Measurements from ENCODE around the gene TMPRSS15.
A peak's percentile ranks its signal among the peaks of the same experiment; 100 is the strongest.

TMPRSS15 gene

DNA sequence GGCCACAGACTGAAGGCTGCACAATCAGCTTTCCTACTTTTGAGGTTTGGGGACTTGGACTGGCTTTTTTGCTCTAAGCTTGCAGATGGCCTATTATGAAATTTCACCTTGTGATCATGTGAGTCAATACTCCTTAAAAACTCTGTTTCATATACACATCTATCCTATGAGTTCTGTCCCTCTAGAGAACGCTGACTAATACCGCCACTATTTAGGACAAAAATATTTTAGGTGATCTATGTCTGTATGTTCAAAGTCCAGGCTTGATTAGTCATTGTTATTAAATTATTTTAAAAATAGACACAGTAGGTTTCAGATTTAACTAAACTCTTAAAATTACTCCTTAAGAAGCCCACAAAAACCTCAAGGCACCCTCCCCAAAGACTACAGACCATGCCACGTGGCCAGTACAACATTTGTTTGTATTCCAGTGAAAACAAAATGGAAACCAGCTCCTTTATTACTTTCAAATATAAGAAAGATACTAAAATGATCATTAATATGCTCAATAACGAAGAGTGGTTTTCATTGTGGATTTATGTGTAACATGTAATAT is 63.1 kb downstream of the TMPRSS15 start:
- no peak for DNase-seq

DNA sequence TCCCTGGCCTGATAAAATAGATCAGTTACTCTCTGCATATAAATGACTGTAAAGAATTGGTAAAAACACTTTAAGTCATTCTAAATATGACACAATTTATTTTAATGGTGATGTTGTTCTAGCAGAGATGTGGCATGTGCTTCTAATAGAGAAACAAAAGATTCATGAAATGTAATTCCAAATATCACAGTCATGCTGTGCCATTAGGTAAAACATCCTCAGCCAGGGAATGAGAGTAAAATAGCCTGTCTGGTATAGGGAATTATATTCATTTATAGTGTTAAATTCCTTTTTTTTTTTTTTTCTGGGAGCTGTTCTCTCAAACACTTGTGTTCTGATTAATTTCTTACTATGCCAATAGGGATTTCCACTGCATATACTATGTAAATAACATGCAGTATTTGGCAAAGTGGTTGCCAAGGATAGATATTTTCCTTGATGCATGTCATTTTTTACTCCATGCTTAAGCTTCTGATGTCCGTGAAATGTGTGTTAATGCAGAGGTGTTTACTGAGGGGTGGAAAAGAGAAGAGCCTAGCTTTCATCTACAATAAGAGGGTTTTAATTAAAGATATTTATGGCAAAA is 67.8 kb downstream of the TMPRSS15 start:
- no peak for DNase-seq

DNA sequence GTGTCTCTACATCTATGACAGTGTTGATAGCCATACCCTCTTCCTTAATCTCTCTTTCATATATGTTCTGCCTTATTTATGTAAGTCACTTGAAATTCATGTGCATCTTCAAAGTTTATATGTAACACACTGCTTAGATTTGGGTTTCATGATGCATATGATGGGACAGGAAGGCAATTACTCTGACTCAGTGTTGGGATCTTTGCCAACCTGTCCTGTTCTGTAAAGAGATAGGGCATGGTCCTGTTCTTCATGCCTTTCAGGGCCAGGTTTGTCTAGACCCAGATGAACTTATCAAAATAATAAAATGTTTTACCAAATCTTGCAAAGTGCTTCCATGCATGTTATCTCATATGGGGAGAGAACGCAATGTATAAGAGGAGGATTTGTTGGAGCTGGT is 69.5 kb downstream of the TMPRSS15 start:
- no peak for DNase-seq

DNA sequence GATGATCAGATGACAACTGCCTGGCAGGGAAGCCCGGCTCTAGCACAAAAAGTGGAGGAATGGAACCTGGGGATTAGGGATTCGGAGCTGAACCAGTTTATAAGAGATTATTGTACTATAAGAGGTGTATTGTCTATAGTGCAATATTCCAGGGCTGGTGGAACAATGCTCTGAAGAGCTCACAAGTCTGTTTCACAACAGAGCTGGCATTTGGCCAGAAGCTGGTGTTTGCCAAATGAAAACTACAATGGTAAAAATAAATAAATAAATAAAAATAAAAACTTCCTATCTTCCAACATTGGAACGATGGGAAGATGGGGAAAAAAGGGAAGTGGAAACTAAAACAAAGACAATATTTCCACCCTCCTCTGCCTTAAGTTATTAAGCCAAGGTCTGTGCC is 85.4 kb downstream of the TMPRSS15 start:
- no peak for DNase-seq

DNA sequence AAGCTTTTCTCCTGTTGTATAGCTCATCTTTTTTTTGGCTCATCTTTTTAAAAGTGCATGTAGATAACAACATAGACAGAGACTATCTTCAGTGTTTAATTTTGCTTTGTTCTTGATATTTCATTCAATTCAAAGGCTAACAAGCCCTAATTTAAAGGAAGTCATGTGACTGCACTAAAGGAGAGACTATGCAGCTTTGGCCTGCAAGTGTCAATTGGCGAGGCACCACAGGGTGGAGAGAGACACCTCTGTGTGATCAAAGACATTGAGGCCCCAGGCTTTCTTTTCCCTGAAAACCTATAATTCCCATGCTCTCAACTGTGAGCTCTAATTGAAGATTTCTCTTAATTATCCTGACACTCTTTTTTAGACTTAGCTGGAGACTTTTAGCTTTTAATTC is 105.4 kb downstream of the TMPRSS15 start:
- DNase-seq = no peak

DNA sequence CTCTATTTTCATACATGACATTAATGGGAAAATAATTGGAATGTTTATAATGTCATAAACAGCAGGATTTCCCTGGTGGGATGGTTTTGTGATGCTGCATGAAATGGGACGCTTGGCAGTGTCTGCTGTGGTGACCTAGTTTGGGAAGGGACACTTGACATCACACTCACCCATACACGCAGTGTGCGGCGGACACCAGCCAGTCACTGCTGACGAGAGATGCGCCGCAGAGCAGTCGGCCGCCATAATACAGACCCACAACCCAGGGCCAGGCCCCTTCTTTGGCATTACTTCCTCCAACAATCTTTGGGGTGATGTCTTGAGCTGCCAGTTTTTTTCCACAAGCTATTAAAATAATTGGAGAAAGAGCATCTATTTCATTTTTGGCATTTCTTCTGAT is 109.5 kb downstream of the TMPRSS15 start:
- DNase-seq = no peak

DNA sequence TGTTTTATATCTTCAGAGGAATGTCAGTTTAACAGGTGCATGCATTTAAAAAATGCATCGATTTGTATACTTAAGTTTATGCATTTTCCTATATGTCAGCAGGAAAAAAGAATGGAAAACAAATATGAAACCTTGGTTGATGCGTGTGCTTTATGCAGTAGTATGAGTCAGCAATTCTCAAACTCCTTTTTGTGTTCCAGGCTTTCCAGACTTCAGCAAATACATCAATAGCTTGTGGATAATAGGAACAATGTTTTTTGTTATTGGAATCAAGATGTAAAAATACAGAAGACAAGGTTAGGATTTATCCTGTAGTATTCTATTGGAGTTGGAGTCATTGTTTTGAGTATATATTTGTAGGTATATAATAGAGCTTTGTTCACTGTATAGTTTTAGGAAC is 113.7 kb downstream of the TMPRSS15 start:
- DNase-seq = no peak

DNA sequence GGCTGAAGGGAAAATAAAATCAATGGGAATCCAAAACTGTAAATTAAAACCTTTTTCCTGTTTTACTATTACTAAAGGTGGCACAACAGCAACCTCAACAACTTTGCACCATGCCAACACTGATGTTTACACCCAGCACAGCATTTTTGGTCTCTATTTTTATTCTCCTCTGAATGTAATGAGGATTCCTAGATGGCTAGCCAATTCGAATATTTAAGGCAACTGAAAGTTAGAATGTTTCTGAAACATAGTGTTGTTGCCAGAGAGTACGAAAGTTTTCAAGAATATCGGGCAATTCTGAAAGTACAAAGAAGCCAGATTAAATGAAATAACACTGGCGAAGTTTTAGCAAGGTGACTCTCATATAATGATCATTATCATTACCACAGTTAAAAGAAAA is 118.2 kb downstream of the TMPRSS15 start:
- no peak for DNase-seq

DNA sequence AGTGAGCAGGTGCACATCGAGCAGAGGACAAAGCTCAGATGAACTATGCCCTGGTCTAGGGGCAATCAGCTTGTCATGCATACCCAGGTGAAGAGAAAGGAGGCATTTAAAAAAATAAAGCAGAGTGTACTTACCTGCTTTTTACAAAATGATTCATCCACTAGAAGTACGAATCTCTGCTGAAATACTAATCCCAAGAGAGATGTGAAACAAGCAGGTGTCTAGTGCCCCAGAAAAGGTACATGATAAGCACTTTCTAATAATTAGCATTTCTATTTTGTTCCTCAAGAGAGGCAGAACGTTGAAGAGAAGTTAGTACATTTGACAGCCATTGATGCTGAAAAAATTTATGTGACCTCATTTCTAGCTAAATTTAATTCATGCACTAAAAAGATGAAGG is 127.8 kb downstream of the TMPRSS15 start:
- peak; percentile 85 for DNase-seq

DNA sequence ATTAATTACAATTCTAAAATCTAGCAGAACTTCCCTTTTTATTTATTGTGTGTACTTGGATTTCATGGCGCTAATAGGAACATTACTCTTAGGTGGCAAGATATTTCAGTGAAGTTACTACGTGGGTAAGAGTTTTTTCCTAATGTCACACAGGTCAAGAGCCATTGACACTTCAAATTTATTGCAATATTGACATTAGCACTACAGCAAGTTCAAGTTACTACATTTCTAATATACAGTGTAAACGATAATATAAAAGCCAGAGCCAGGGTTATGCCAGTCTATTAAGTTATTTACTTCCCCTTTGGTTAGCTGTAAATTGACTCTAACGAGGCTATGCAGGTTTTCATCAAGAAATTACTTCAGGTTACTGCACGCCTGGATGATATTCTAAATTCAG is 129.2 kb downstream of the TMPRSS15 start:
- DNase-seq = no peak

DNA sequence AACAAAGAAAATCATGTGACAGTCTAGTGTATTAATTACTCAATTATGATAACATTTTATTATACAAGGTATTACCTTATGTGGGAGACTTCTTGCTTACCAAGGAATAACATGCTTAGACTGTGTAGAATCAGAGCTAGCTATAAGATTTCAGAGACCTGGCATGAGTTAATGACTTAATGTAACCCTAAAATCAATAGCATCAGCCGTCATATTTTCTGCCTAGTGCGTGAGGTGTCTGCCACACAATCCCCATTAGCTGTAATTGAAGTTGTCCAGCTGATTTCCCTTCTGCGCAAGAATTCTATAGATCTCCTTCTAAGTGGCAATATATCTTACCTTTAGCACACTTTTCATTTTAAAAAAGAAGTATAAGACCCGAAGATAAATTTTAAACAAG is 130.2 kb downstream of the TMPRSS15 start:
- DNase-seq = no peak

DNA sequence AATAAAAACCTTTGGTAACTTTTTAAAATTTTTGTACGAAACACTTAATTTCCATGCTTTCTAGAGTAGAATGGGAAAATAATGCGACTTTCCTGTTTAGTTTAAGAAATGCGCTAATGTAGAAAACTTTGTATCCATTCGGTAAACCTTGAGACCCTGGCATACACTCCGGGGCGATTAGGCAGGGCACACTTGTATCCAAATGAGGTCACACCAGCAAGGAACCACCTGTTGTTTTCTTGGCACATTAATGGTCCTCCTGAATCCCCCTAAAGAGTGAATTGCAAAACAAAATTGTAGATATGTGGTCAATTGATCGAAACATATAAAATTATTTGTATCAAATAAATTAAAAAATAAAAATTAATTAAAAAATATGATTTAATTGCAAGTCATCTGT is 133.7 kb downstream of the TMPRSS15 start:
- DNase-seq = no peak

DNA sequence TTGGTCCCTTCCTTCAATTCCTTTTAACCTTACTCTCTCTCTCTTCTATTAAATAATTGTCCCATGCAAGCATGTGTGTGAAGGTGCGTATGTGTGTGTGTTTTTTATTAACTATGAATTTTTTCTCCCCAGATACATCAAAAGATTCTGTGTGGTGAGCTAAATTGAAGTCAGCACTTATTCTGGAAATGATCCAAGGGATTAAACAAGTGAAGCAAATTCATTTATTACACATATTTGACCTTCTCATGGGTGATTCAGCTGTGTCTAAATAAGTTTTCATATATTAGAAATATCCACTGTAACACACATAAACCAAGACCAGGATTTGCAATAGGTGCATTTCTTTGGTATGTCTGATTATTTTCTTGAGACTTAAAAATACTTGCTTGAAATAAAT is 134.7 kb downstream of the TMPRSS15 start:
- no peak for DNase-seq

DNA sequence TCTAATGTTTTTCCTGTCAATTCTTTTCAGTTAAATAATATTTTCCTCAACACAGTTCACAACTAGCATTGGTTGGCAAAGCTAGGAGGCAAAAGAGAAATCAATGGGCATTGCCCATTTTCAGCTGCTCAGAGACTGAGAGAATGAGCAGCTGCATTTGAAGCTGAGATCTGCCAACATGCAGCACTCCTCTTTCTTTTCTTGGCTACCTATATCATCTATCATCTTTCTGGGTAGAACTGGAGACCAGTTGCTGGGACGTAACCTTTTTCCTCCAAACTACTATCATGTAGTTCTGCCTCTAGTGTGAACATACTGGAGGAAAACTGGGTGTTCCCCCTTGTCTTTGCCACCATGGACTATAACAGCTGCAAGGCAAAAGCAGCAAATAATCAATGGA is 136.1 kb downstream of the TMPRSS15 start:
- no peak for DNase-seq

DNA sequence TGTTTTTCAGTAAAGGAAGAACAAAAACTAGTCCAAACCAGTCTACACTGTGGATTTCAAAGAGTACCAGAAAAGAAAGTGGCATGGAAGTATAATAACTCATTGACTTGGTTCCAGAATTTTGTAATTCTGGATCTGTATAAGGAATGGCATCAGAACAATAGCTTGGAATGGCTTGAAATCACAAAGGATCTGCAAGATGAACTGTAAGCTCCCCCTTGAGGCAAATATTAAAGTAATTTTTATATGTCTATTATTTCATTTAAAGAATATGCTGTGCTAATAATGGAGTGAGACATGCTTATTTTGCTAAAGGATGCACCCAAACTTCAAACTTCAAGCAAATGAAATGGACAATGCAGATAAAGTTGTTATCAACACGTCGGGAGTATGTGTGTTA is 137.6 kb downstream of the TMPRSS15 start:
- no peak for DNase-seq

DNA sequence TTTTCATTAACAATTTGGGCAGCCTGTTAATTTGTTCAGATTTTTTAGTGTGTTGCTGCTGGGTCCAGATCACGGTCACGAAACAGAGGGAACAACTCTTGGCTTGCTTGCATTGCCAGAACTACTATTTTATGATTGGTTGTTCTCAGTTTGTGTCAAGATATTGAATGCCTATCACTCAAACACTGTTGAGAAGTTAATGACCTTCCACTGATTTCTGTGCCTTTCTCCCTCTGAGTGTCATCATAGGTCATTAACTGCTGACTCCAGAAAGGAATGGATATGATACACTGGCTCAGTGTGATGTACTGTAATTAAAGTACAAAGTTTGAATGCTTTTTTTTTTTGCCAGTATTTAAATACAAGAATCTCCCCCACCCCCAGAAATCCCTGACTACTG is 149.8 kb downstream of the TMPRSS15 start:
- DNase-seq = no peak

DNA sequence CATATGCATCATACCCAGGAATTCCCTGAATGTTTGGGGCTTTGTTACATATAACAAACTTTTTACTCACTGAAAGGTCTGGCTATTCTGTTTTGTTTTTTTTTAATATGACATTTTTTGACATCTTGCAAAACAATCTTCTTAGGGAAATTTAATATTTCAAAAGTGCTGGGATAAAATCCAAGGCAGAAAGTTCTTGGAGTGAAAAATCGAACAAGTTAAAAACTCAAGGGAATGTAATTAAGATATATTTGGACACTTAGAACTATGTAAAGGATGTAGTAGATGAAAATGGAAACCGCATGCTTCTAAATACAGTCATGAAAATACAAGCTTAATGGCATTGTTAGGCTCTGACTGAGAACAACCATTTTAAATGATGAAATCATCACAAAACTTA is 150.4 kb downstream of the TMPRSS15 start:
- DNase-seq = no peak

DNA sequence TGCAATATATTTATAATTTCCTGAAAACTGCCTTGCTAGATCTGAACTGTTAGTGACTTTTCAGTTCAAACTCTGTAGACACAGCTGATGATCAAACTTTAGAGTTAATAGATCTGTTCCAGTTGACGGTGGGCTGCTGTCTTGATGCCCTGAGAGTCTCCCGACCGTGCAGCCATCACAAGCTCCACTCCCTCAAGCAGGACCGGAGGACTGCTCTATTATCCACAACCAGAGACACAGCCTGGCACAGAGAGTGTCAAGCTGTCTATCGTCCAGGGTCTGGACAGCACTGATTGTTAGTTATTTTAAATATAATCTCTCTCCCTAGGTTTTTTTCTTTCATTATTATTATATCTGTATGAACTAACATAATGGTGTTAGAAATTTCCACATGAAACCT is 150.9 kb downstream of the TMPRSS15 start:
- no peak for DNase-seq

DNA sequence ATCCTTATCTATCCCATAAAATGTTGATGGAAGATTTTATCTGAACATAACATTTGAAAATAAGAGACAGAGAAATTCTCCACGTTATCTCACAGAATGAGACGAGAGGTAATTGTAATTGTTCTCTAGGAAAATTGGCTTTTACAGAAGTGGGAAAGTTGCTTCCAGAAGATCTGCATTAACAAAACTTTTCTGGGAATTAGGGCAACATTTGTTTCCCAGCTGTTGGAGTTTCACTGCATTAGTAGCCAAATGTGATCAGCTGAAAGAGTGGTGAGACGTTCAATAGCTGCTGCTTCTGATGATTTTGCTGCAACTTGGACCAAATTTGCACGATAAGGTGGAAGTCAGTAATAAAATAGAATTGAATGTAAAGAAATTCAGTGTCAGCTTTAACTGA is 151.3 kb downstream of the TMPRSS15 start:
- no peak for DNase-seq

DNA sequence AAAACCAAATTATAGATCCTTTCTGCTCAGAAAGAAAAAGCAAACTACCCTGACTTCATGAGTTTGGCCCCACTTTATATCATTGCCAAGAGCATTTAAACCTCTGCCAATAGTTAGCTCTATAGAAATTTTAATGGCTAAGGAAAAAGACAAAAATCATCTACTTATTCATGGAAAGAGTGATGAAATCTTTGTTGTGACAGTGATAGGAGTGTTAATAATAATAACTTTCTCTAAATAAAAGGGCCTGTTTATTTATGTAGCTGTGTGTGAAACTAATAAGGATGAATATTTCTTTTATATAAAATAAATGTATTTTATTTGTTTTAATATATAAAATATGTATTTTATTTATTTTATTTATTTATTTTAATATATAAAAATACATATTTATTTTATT is 152.5 kb downstream of the TMPRSS15 start:
- DNase-seq = no peak

DNA sequence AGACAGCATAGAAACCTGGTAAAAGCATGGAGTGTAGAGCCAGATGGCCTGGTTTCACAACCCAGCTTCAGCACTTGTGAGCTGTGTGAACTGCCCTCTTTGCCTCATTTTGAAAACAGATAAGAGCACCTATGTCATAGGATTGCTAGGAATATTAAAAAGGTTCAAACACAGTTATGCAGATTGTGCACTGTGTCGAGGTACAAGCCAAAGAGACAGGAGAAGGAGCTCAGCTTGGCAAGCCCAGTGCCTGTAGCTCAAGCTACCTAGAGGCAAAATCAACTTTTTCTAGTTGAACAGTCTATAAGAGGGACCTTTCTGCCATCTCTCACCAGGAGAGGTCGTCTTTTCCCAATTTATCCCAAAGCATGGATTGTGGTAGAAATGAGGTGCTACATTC is 153.9 kb downstream of the TMPRSS15 start:
- DNase-seq = no peak

DNA sequence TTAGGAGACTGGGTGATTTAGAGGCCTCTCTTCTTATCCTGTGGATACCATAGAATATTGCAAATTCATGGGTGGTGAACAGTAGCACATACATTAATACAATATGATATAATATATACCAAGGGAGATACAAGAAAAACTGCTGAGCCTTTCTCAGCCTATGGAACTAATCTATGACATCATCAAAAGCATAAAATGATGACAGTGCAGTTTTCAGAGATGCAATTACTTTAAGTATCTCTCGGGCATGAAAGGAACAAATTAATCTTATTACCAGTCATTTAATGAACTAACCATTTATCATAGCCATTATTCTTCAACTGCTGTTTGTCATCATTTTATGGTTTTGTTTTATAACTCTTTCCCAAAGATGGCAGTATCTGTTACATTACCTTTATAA is 155.4 kb downstream of the TMPRSS15 start:
- no peak for DNase-seq

DNA sequence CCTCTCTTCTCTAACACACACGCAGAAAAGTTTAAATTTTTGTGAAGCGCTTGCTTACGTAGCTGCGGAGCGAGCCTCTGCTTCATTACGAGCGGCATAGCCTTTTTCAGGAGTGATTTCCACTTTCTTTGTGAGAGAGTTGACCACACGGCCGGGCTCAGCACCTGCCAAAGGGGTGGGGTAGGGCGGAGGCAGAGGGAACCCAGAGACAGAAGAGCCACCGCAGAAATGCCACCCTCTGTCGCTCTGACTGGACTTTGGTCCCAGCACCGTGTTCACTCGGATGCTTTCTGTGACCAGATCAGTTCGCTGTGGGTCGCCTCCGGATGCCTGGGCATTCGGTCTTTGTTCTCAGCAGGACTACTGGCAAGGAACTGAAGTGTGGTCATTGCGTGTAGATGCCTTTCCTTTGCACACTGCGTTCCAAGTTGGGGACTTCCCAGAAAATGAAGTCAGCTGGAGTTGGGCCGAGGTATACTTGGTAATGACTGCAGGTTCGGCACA is 158.1 kb downstream of the TMPRSS15 start:
- no peak for DNase-seq

DNA sequence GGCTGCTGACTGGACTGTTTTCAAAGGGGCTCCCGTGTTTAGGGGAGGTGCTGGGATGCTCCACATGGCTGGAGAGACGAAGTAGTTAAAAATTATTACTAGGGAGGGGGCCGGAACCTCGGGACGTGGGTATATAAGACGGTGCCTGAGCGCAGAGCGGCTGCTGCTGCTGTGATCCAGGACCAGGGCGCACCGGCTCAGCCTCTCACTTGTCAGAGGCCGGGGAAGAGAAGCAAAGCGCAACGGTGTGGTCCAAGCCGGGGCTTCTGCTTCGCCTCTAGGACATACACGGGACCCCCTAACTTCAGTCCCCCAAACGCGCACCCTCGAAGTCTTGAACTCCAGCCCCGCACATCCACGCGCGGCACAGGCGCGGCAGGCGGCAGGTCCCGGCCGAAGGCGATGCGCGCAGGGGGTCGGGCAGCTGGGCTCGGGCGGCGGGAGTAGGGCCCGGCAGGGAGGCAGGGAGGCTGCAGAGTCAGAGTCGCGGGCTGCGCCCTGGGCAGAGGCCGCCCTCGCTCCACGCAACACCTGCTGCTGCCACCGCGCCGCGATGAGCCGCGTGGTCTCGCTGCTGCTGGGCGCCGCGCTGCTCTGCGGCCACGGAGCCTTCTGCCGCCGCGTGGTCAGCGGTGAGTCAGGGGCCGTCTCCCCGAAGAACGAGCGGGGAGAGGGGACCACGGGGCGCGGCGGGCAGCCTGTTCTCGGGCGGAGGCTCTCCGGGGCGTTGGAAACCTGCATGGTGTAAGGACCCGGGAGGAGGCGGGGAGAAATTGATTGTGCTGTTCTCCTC is 158.7 kb downstream of the TMPRSS15 start, which contains the start of gene CHODL:
CHODL (plus strand) TSS at position 163 of the 793 bp plus-strand sequence; CDS start at position 554, 391 bp downstream.
- DNase-seq = no peak
